SK-N-SH (cell line): Measurements from ENCODE around the gene FLYWCH1. TPM values are rescaled to one million over a fixed set of nuclear protein-coding genes. Genes with fewer than 3 reads are reported as not detected.
"Not testable (repeated sequence)": the region's sequence is repeated elsewhere in the genome, so short reads cannot be mapped to it uniquely, and the experiment has no call there.

Experiments used
- CTCF ChIA-PET: fragments of 300-600, 350-600 bp; formaldehyde crosslinking; extraction: SDS; loops from one replicate; lab custom pipeline; 2021; lab: Yijun Ruan, JAX
- POLR2A ChIA-PET: fragments of 350-600 bp; sonication (Branson Sonifier 250); formaldehyde crosslinking; extraction: SDS; loops from one replicate; lab custom pipeline; 2020; ENCODE audit warnings: antibody characterized with exemption, inconsistent platforms; lab: Yijun Ruan, JAX
- DNase-seq: peaks from one replicate; pipeline ENCODE4 v3.0.0; 2012
- H2AFZ ChIP-seq: fragments of 200-600 bp; sonication (generic); 2 replicates; pipeline ENCODE4 v1.8.1; 2016; ENCODE audit warnings: antibody characterized with exemption, mild to moderate bottlenecking, low read depth
- H3F3A ChIP-seq: fragments of 200-600 bp; sonication (generic); replicated peaks from 2 replicates; pipeline ENCODE3; 2016; ENCODE audit warnings: antibody characterized with exemption, mild to moderate bottlenecking; ENCODE audit not compliant: insufficient read depth
- H3K27ac ChIP-seq, 2 experiments: fragments of 200-500 bp in 1 of 2; fragments of 200-600 bp in 1 of 2; sonication (Bioruptor generic) in 1 of 2; sonication (generic), shearing (Covaris generic) in 1 of 2; 2 replicates each; pipeline versions ENCODE4 v1.5.1 to v1.6.1; 2014 to 2016; ENCODE audit warnings: low read depth in 2 of 2, inconsistent platforms in 1 of 2, low read length in 1 of 2, mild to moderate bottlenecking in 1 of 2, mixed read lengths in 1 of 2
- H3K27me3 ChIP-seq: fragments of 200-600 bp; sonication (generic), shearing (Covaris generic); 2 replicates; pipeline ENCODE4 v1.6.1; 2016; ENCODE audit warnings: mixed run types; ENCODE audit not compliant: insufficient read depth
- H3K36me3 ChIP-seq, 2 experiments: fragments of 200-500 bp in 1 of 2; fragments of 200-600 bp in 1 of 2; sonication (Bioruptor generic) in 1 of 2; sonication (generic) in 1 of 2; replicated peaks in 1 of 2; 2 replicates each; pipeline versions ENCODE3 to v1.5.1; 2014 to 2016; ENCODE audit warnings: low read length in 1 of 2, mild to moderate bottlenecking in 1 of 2; ENCODE audit not compliant: insufficient read depth in 2 of 2, control insufficient read depth in 1 of 2
- H3K4me1 ChIP-seq, 2 experiments: fragments of 200-500 bp in 1 of 2; fragments of 200-600 bp in 1 of 2; sonication (Bioruptor generic) in 1 of 2; sonication (generic), shearing (Covaris generic) in 1 of 2; 2 replicates each; pipeline versions ENCODE4 v1.5.1 to v1.6.1; 2014 to 2016; ENCODE audit warnings: low read depth in 1 of 2, low read length in 1 of 2, mixed run types in 1 of 2; ENCODE audit not compliant: insufficient read depth in 2 of 2, control insufficient read depth in 1 of 2
- H3K4me2 ChIP-seq: fragments of 200-600 bp; sonication (generic), shearing (Covaris generic); 2 replicates; pipeline ENCODE4 v1.6.1; 2017; ENCODE audit warnings: mixed run types
- H3K4me3 ChIP-seq, 2 experiments: fragments of 200-500 bp in 1 of 2; fragments of 200-600 bp in 1 of 2; sonication (Bioruptor generic) in 1 of 2; sonication (generic), shearing (Covaris generic) in 1 of 2; 2 replicates each; pipeline versions ENCODE4 v1.5.1 to v1.8.1; 2014 to 2016; ENCODE audit warnings: low read depth in 2 of 2, inconsistent platforms in 1 of 2, low read length in 1 of 2, mild to moderate bottlenecking in 1 of 2, mixed read lengths in 1 of 2, moderate library complexity in 1 of 2
- H3K79me2 ChIP-seq: fragments of 200-600 bp; sonication (generic); 2 replicates; pipeline ENCODE4 v1.8.1; 2017; ENCODE audit warnings: mild to moderate bottlenecking; ENCODE audit not compliant: insufficient read depth
- H3K9ac ChIP-seq: fragments of 200-600 bp; sonication (generic); 2 replicates; pipeline ENCODE4 v1.6.1; 2017; ENCODE audit warnings: mixed run types
- H3K9me2 ChIP-seq: fragments of 200-600 bp; sonication (generic); 2 replicates; pipeline ENCODE4 v1.6.1; 2017; ENCODE audit warnings: mixed run types
- H3K9me3 ChIP-seq: fragments of 200-600 bp; sonication (generic); 2 replicates; pipeline ENCODE4 v1.6.1; 2017; ENCODE audit warnings: mixed run types, mild to moderate bottlenecking, moderate library complexity
- H4K20me1 ChIP-seq: fragments of 200-600 bp; sonication (generic); 2 replicates; pipeline ENCODE4 v1.6.1; 2017; ENCODE audit warnings: mild to moderate bottlenecking, mixed run types; ENCODE audit not compliant: insufficient read depth
- EZH2phosphoT487 ChIP-seq: fragments of 200-600 bp; sonication (generic); IDR thresholded peaks from 2 replicates; pipeline ENCODE4 v1.6.1; 2017; ENCODE audit warnings: low read depth, mixed run types, mild to moderate bottlenecking, antibody characterized with exemption, moderate library complexity, borderline replicate concordance
- FOSL2 ChIP-seq: IDR thresholded peaks from 2 replicates; pipeline ENCODE4 v1.4.0; 2012; ENCODE audit warnings: low read depth, mild to moderate bottlenecking, moderate library complexity, borderline replicate concordance
- SIN3A ChIP-seq: IDR thresholded peaks from 2 replicates; pipeline ENCODE4 v1.6.1; 2012; ENCODE audit warnings: low read depth, mild to moderate bottlenecking, low read length, moderate library complexity, borderline replicate concordance
- WGBS: methylation state at CpG from one replicate; pipeline ENCODE4 v1.1.6; 2017; ENCODE audit warnings: low lambda C conversion rate; 5-methylcytosine and 5-hydroxymethylcytosine counted together
- polyA plus RNA-seq, 3 experiments: library from polyadenylated mRNA; depleted of rRNA; stranded (reverse); fragments of >200 nt; gene quantifications; 2 replicates each; pipeline ENCODE4 v1.2.3, GENCODE V29; 2012
- TF ChIP-seq, protein P1 (sequence below): IDR thresholded peaks from 2 replicates; pipeline ENCODE4 v1.6.1; 2012; ENCODE audit warnings: mild to moderate bottlenecking, low read depth, low read length, moderate library complexity
- TF ChIP-seq, protein P2 (sequence below): fragments of 150-350 bp; IDR thresholded peaks from 2 replicates; pipeline ENCODE4 v1.6.1; 2016; ENCODE audit warnings: mild to moderate bottlenecking, low read depth, low read length

The FLYWCH1 gene
- polyA plus RNA-seq, 1 of the 3 experiments (the other 2 are of a cell fraction) = 30.1 TPM

- Histone ChIP-seq H3K27ac (no peak overlapping the region), H3F3A (peaks cover 5% of the 10 kb centered on the region), H3K4me3 (no peak overlapping the region), H3K9ac (no peak overlapping the region), H3K9me3 (no peaks in the 10 kb centered on the region), H3K4me2 (no peak overlapping the region), H3K27me3 (no peaks in the 10 kb centered on the region), H2AFZ (no peak overlapping the region), H3K36me3 (peaks cover 0 to 26% of the 10 kb centered on the region in 2 experiments), H3K79me2 (no peaks in the 10 kb centered on the region), H3K4me1 (peaks cover 0 to 5% of the 10 kb centered on the region in 2 experiments; a peak in 1 of 4 replicates), H4K20me1 (no peaks in the 10 kb centered on the region), H3K9me2 (no peaks in the 10 kb centered on the region)
- 96% methylated on average over 4 of the region's 15 CpGs for WGBS
- ChIA-PET CTCF (interaction anchor here (1.3 to 2.6 kb wide), 2 partner anchors 15 to 31 kb away, joined by 3 to 8 read pairs; no protein-coding TSS in a partner anchor), POLR2A (no interaction called here)
- TF ChIP-seq, protein P1, sequence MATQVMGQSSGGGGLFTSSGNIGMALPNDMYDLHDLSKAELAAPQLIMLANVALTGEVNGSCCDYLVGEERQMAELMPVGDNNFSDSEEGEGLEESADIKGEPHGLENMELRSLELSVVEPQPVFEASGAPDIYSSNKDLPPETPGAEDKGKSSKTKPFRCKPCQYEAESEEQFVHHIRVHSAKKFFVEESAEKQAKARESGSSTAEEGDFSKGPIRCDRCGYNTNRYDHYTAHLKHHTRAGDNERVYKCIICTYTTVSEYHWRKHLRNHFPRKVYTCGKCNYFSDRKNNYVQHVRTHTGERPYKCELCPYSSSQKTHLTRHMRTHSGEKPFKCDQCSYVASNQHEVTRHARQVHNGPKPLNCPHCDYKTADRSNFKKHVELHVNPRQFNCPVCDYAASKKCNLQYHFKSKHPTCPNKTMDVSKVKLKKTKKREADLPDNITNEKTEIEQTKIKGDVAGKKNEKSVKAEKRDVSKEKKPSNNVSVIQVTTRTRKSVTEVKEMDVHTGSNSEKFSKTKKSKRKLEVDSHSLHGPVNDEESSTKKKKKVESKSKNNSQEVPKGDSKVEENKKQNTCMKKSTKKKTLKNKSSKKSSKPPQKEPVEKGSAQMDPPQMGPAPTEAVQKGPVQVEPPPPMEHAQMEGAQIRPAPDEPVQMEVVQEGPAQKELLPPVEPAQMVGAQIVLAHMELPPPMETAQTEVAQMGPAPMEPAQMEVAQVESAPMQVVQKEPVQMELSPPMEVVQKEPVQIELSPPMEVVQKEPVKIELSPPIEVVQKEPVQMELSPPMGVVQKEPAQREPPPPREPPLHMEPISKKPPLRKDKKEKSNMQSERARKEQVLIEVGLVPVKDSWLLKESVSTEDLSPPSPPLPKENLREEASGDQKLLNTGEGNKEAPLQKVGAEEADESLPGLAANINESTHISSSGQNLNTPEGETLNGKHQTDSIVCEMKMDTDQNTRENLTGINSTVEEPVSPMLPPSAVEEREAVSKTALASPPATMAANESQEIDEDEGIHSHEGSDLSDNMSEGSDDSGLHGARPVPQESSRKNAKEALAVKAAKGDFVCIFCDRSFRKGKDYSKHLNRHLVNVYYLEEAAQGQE = no peak
- TF ChIP-seq FOSL2 = no peak
- TF ChIP-seq, protein P2, sequence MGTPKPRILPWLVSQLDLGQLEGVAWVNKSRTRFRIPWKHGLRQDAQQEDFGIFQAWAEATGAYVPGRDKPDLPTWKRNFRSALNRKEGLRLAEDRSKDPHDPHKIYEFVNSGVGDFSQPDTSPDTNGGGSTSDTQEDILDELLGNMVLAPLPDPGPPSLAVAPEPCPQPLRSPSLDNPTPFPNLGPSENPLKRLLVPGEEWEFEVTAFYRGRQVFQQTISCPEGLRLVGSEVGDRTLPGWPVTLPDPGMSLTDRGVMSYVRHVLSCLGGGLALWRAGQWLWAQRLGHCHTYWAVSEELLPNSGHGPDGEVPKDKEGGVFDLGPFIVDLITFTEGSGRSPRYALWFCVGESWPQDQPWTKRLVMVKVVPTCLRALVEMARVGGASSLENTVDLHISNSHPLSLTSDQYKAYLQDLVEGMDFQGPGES = no peak
- DNase-seq = no peak
Observed at GRCh38 chr16:2930236-2930635, 18.5 kb downstream of the FLYWCH1 start.

- H3K4me3 ChIP-seq, H3K4me1 ChIP-seq, DNase-seq, H3K27ac ChIP-seq, H3K79me2 ChIP-seq, H3K27me3 ChIP-seq, H3K9me3 ChIP-seq, H2AFZ ChIP-seq, H3F3A ChIP-seq, H4K20me1 ChIP-seq, POLR2A ChIA-PET, H3K9me2 ChIP-seq, H3K4me2 ChIP-seq, H3K9ac ChIP-seq: not testable (repeated sequence)
- 92% methylated on average over 13 of the region's 13 CpGs for WGBS
- CTCF ChIA-PET = interaction anchor here (1.4 to 2.6 kb wide), 3 partner anchors 18 to 30 kb away, joined by 3 to 8 read pairs (median 4); no protein-coding TSS in a partner anchor
- H3K36me3 ChIP-seq = peaks cover 0 to 26% of the 10 kb centered on the region in 2 experiments
Observed at GRCh38 chr16:2931231-2931914, 19.6 kb downstream of the FLYWCH1 start.

- Histone ChIP-seq H3K36me3 (peaks cover 0 to 39% of the 10 kb centered on the region in 2 experiments), H3K9me3 (no peaks in the 10 kb centered on the region), H3K79me2 (no peaks in the 10 kb centered on the region), H3K4me1 (no peaks in the 10 kb centered on the region)
- no peak for TF ChIP-seq EZH2phosphoT487
- TF ChIP-seq SIN3A = no peak
- TF ChIP-seq, all 33 proteins: peak for 0
- Histone ChIP-seq H3F3A (no peaks in the 10 kb centered on the region), H3K27me3 (no peaks in the 10 kb centered on the region), H3K9me2 (no peaks in the 10 kb centered on the region), H2AFZ (no peak overlapping the region), H3K4me2 (no peak overlapping the region), H3K9ac (no peak overlapping the region), H3K27ac (no peak overlapping the region), H3K4me3 (no peak overlapping the region), H4K20me1 (no peaks in the 10 kb centered on the region)
- DNase-seq = no peak
- POLR2A ChIA-PET = no interaction called here
- over 99% methylated on average over 18 of the region's 30 CpGs for WGBS
- CTCF ChIA-PET = interaction anchor here (1.3 kb wide), 1 partner anchor 10 kb away, joined by 3 read pairs; no protein-coding TSS in a partner anchor
Observed at GRCh38 chr16:2933136-2933535, 21.4 kb downstream of the FLYWCH1 start.
